GM21825 (cell line): Measurements from ENCODE around the gene CREB1.
"Not testable (repeated sequence)": the region's sequence is repeated elsewhere in the genome, so short reads cannot be mapped to it uniquely, and the experiment has no call there.

Source experiments
- ATAC-seq: cut with Tn5 transposase; IDR thresholded peaks from one replicate; pipeline ENCODE4 v1.9.1; 2021; ENCODE audit warnings: mild to moderate bottlenecking, moderate library complexity; ENCODE audit not compliant: unreplicated experiment

Gene CREB1

GRCh38 chr2:207529330-207530159, at the start of gene CREB1:
Gene CREB1, plus strand, starts transcription at chr2:207529962. Its CDS starts 25,674 bp downstream, at chr2:207555636.
- ATAC-seq: peak; percentile 83

- ATAC-seq: no peak
These were observed 49.2 kb upstream of the CREB1 start for GRCh38 chr2:207480521-207481040.

GRCh38 chr2:207481924-207482323, 47.8 kb upstream of the CREB1 start:
- ATAC-seq: no peak

GRCh38 chr2:207482630-207483029, 47.1 kb upstream of the CREB1 start:
- ATAC-seq: no peak

- no peak for ATAC-seq
These were observed 46.7 kb upstream of the CREB1 start for GRCh38 chr2:207483066-207483465.

- no peak for ATAC-seq
These were observed 46.3 kb upstream of the CREB1 start for GRCh38 chr2:207483477-207483876.

- peak; percentile 80 for ATAC-seq
These were observed 45.0 kb upstream of the CREB1 start for GRCh38 chr2:207484444-207485391.

GRCh38 chr2:207487650-207488311, 42.0 kb upstream of the CREB1 start:
- no peak for ATAC-seq

GRCh38 chr2:207489251-207489650, 40.5 kb upstream of the CREB1 start:
- ATAC-seq: no peak

- ATAC-seq: no peak
These were observed 39.3 kb upstream of the CREB1 start for GRCh38 chr2:207490441-207490840.

GRCh38 chr2:207491086-207491485, 38.7 kb upstream of the CREB1 start:
- no peak for ATAC-seq

GRCh38 chr2:207491956-207492355, 37.8 kb upstream of the CREB1 start:
- no peak for ATAC-seq

- ATAC-seq: no peak
These were observed 37.3 kb upstream of the CREB1 start for GRCh38 chr2:207492461-207492860.

- ATAC-seq: no peak
These were observed 35.6 kb upstream of the CREB1 start for GRCh38 chr2:207494137-207494536.

GRCh38 chr2:207496936-207497335, 32.8 kb upstream of the CREB1 start:
- not testable (repeated sequence) for ATAC-seq

- ATAC-seq: no peak
These were observed 32.2 kb upstream of the CREB1 start for GRCh38 chr2:207497596-207497995.

- ATAC-seq: no peak
These were observed 31.3 kb upstream of the CREB1 start for GRCh38 chr2:207498427-207498826.

GRCh38 chr2:207499114-207499513, 30.6 kb upstream of the CREB1 start:
- no peak for ATAC-seq

- no peak for ATAC-seq
These were observed 27.8 kb upstream of the CREB1 start for GRCh38 chr2:207501802-207502576.

GRCh38 chr2:207502577-207503198, 27.1 kb upstream of the CREB1 start:
- ATAC-seq: no peak
